Heart right ventricle (tissue), 16 donors: ENCODE measurements around the gene THSD7A. TPM values are rescaled to one million over a fixed set of nuclear protein-coding genes. Genes with fewer than 3 reads are reported as not detected.

Source experiments
- ATAC-seq, 8 donors: fragments of 200-7000 bp; cut with Tn5 transposase; one replicate each; pipeline ENCODE4 v1.9.1; 2020; ENCODE audit warnings: mild to moderate bottlenecking in 8 of 8, moderate library complexity in 8 of 8, moderate number of reproducible peaks in 1 of 8
- DNase-seq, 2 donors: peaks; one replicate each; pipeline ENCODE4 v3.0.0-alpha.2; 2020
- H3K27ac ChIP-seq, 10 donors: fragments of 200-600 bp; sonication (generic) in 2 of 10; one replicate each; pipeline versions ENCODE4 v1.5.0 to v1.8.0; 2020 to 2022; ENCODE audit warnings: mild to moderate bottlenecking in 3 of 10
- H3K27me3 ChIP-seq, 7 donors: fragments of 200-600 bp; one replicate each; pipeline ENCODE4 v1.8.0; 2021 to 2022; ENCODE audit warnings: mild to moderate bottlenecking in 2 of 7
- H3K36me3 ChIP-seq, 9 donors: fragments of 200-600 bp; sonication (generic) in 1 of 9; one replicate each; pipeline versions ENCODE4 v1.5.0 to v1.8.0; 2020 to 2022; ENCODE audit warnings: mild to moderate bottlenecking in 2 of 9
- H3K4me1 ChIP-seq, 9 donors: fragments of 200-600 bp; sonication (generic) in 1 of 9; one replicate each; pipeline versions ENCODE4 v1.5.0 to v1.8.0; 2020 to 2022; ENCODE audit warnings: mild to moderate bottlenecking in 4 of 9
- H3K4me3 ChIP-seq, 10 donors: fragments of 200-600 bp; sonication (generic) in 2 of 10; one replicate each; pipeline versions ENCODE4 v1.5.0 to v1.8.0; 2020 to 2022; ENCODE audit warnings: mild to moderate bottlenecking in 7 of 10, moderate library complexity in 2 of 10
- H3K9me3 ChIP-seq, 11 donors: fragments of 200-600 bp in 10 of 11; sonication (generic) in 2 of 11; one replicate each; pipeline versions ENCODE4 v1.5.0 to v1.8.0; 2013 to 2022; ENCODE audit warnings: mild to moderate bottlenecking in 2 of 11, control low read depth in 1 of 11, moderate library complexity in 1 of 11
- WGBS, 2 donors: extraction: QIAGEN DNeasy Blood & Tissue Kit; methylation state at CpG; one replicate each; pipeline ENCODE4 v1.1.7; 2013; ENCODE audit warnings: inconsistent platforms in 1 of 2; 5-methylcytosine and 5-hydroxymethylcytosine counted together
- intact Hi-C, 10 donors: fragments of 100-400 bp; cut with DNase I; formaldehyde crosslinking; loops; one replicate each; pipeline versions ENCODE4 v1.11.1 to v1.14.2; 2022
- polyA plus RNA-seq, 2 donors: library from polyadenylated mRNA; stranded (reverse); fragments of 200-250 nt; gene quantifications; one replicate each; pipeline ENCODE4 v1.2.3, GENCODE V29; 2013
- total RNA-seq, 10 donors: library from RNA; stranded (reverse); fragmentation: NEBNext Ultra II Directional in 3 of 10; extraction: Animal tissue kit (Norgen Biotek cat#: 25700) in 3 of 10; gene quantifications; one replicate each; pipeline versions ENCODE4 v1.2.1 to v1.2.4, GENCODE V29; 2021 to 2023
- TF ChIP-seq, protein P1 (sequence below), 9 donors: fragments of 200-600 bp; sonication (generic) in 2 of 9; IDR thresholded peaks; one replicate each; pipeline versions ENCODE4 v1.5.0 to v1.8.0; 2021 to 2022; ENCODE audit warnings: antibody characterized with exemption in 9 of 9, mild to moderate bottlenecking in 5 of 9, moderate library complexity in 1 of 9
- donor health status: Arrhythmogenic right ventricular cardiomyopathy.
- donor health status: ischemic (EF 13 %, LVEDD 7.1; RV severe dilation, severe dysfunction).
- donor health status: healthy with polysubstance abuse.
- donor health status: DM: no; HTN: yes; CAD: no.
- donor health status: DM: no; HTN: no; CAD: no.
- donor health status: ischemic (EF 25% LVEDD 6.9; RV normal size, moderate dysfunction).
- donor health status: ischemic (EF 25% LVEDD 5.7; RV mildly dilated, moderate dysfunction).
- donor health status: healthy.
- donor health status: DM: yes; HTN: yes; CAD: no.
- donor health status: Ischemic cardiomyopathy.
- donor health status: ischemic (EF 35%, LVEDD 5.7; RV mildly dilated, moderate dysfunction).
- donor health status: nonischemic (EF 11% LVEDD 7.7; RV severe dilation, severe dysfunction).
- donor health status: DM: yes; HTN: yes; CAD: no.
- donor health status: PGD.
- donor health status: ischemic (EF 29% LVEDD 5.4; RV normal size, mild dysfunction).
- donor health status: nonischemic (EF 23%, LVEDD 6.1; RV moderate dilation, normal function).

THSD7A gene
- total and polyA plus RNA-seq, 12 donors, result 0.22 to 3.4 (median 1.2) TPM

GRCh38 chr7:11655163-11655562 lies 176.8 kb downstream of the THSD7A start:
- Histone ChIP-seq H3K27me3 (no peaks in the 10 kb centered on the region), H3K27ac (no peak overlapping the region), H3K36me3 (no peaks in the 10 kb centered on the region), H3K9me3 (no peaks in the 10 kb centered on the region), H3K4me1 (peaks cover 0 to 2% (median 0%) of the 10 kb centered on the region in 9 donors), H3K4me3 (no peak overlapping the region)
- DNase-seq (no peak), ATAC-seq (no peak)
- intact Hi-C loops, result no loop called here
- TF ChIP-seq, protein P1, sequence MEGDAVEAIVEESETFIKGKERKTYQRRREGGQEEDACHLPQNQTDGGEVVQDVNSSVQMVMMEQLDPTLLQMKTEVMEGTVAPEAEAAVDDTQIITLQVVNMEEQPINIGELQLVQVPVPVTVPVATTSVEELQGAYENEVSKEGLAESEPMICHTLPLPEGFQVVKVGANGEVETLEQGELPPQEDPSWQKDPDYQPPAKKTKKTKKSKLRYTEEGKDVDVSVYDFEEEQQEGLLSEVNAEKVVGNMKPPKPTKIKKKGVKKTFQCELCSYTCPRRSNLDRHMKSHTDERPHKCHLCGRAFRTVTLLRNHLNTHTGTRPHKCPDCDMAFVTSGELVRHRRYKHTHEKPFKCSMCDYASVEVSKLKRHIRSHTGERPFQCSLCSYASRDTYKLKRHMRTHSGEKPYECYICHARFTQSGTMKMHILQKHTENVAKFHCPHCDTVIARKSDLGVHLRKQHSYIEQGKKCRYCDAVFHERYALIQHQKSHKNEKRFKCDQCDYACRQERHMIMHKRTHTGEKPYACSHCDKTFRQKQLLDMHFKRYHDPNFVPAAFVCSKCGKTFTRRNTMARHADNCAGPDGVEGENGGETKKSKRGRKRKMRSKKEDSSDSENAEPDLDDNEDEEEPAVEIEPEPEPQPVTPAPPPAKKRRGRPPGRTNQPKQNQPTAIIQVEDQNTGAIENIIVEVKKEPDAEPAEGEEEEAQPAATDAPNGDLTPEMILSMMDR (IDR thresholded peaks at IDR 0.05), result no peak

DNA sequence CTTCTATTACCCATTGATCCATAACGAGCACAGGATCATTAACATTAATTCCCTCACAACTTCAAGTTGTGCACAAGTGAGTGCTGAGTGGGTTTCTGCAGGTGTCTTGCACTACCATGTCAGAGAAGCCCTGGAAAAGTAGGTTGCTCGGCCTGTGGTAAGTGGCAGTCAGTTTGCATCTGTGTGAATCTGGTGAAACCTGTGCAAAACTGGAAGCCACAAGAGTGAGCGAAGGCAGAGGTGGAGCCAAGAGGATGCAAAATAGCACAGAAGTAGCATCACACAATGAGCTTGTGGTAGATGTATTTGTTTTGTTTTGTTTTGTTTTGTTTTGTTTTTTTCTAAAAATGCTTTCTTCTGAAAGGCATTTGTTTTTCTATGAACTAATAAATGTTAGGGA lies 181.5 kb downstream of the THSD7A start:
- TF ChIP-seq, protein P1 (IDR thresholded peaks at IDR 0.05), result no peak
- Histone ChIP-seq H3K27ac (no peak overlapping the region), H3K4me3 (no peak overlapping the region), H3K4me1 (peaks cover 0 to 16% (median 8%) of the 10 kb centered on the region in 9 donors), H3K36me3 (no peaks in the 10 kb centered on the region), H3K27me3 (no peaks in the 10 kb centered on the region), H3K9me3 (no peaks in the 10 kb centered on the region)
- 92 to 93% methylated on average over 3 of the region's 3 CpGs for WGBS, 2 donors
- intact Hi-C loops, result no loop called here
- DNase-seq (no peak), ATAC-seq (no peak)

DNA sequence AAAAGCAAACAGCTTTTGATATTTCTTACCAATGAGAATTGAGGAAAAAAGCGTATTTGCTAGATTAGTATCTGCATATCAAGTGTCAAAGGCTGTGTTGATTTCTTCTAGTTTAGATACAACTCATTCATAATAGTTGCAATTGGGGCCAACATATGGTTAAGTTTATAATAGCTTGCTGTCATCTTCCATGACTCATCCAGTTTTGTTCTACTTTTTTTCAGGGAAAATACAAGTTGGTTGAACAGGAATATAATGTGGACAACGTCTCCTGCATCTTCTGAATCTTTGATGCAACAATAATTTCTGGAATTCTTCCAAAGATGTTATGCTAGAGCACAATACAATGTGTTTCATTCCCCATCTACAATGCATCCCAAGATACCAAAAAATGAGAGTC lies 182.0 kb downstream of the THSD7A start:
- intact Hi-C loops, result no loop called here
- Histone ChIP-seq H3K4me1 (peaks cover 0 to 16% (median 8%) of the 10 kb centered on the region in 9 donors), H3K27me3 (no peaks in the 10 kb centered on the region), H3K27ac (no peak overlapping the region), H3K36me3 (no peaks in the 10 kb centered on the region), H3K4me3 (no peak overlapping the region), H3K9me3 (no peaks in the 10 kb centered on the region)
- ATAC-seq, result no peak
- TF ChIP-seq, protein P1 (IDR thresholded peaks at IDR 0.05), result no peak
- no peak for DNase-seq
- 73% methylated on average over 2 of the region's 2 CpGs for WGBS, 2 donors

DNA sequence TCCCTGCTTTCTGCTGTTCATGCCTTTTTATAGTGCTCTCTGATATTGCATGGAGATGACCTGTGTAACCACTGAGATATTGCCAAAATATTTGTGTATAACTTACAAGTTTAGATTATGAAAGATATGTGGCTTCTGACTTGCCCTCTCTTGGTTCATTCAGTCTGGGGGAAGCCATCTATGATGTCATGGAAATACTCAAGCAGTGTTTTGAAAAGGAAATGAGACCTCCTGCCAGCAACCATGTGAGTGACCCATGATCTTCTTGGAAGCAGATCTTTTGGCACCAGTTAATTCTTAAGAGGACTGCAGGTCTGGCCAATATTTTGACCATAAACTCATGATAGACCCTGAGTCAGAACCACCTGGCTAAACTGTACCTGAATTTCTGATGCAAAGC lies 183.0 kb downstream of the THSD7A start:
- Histone ChIP-seq H3K27ac (no peak overlapping the region), H3K9me3 (no peaks in the 10 kb centered on the region), H3K4me3 (no peak overlapping the region), H3K36me3 (no peaks in the 10 kb centered on the region), H3K27me3 (no peaks in the 10 kb centered on the region), H3K4me1 (peaks cover 0 to 16% (median 8%) of the 10 kb centered on the region in 9 donors)
- intact Hi-C loops, result no loop called here
- peak in 1 of 2 donors; percentile 10 for DNase-seq
- peak in 7 of 8 donors; percentile 35 to 86 (median 58) for ATAC-seq
- TF ChIP-seq, protein P1 (IDR thresholded peaks at IDR 0.05), result no peak
